CD4-positive, alpha-beta T cell treated with Interleukin-4 for 1 hour (primary cell): ENCODE data around the gene PTP4A2.
"Not testable (repeated sequence)": the region's sequence is repeated elsewhere in the genome, so short reads cannot be mapped to it uniquely, and the experiment has no call there.

Experiments
- DNase-seq, 2 donors: peaks; one replicate each; pipeline ENCODE4 v3.0.0-alpha.2; 2020 to 2022

PTP4A2 gene

GRCh38 chr1:31923901-31924535, 14.2 kb downstream of the PTP4A2 start:
- no peak for DNase-seq

GRCh38 chr1:31920956-31921355, 17.2 kb downstream of the PTP4A2 start:
- DNase-seq: no peak

GRCh38 chr1:31919591-31919990, 18.6 kb downstream of the PTP4A2 start:
- DNase-seq: no peak

GRCh38 chr1:31915438-31915837, 22.7 kb downstream of the PTP4A2 start:
- no peak for DNase-seq

GRCh38 chr1:31913968-31914367, 24.2 kb downstream of the PTP4A2 start:
- no peak for DNase-seq

GRCh38 chr1:31912839-31913239, 25.3 kb downstream of the PTP4A2 start:
- DNase-seq: no peak

GRCh38 chr1:31911994-31912780, 26.0 kb downstream of the PTP4A2 start:
- DNase-seq: no peak

GRCh38 chr1:31910933-31911332, 27.2 kb downstream of the PTP4A2 start:
- DNase-seq: no peak

- no peak for DNase-seq
Observed at GRCh38 chr1:31909691-31910090, 28.5 kb downstream of the PTP4A2 start.

- DNase-seq: no peak
Observed at GRCh38 chr1:31906557-31906956, 31.6 kb downstream of the PTP4A2 start.

GRCh38 chr1:31905681-31906080, 32.5 kb downstream of the PTP4A2 start:
- no peak for DNase-seq

GRCh38 chr1:31905093-31905509, 33.1 kb downstream of the PTP4A2 start:
- DNase-seq: no peak

- peak in 1 of 2 donors; percentile 46 for DNase-seq
Observed at GRCh38 chr1:31904339-31905092, 33.7 kb downstream of the PTP4A2 start.

GRCh38 chr1:31902510-31902860, 35.7 kb downstream of the PTP4A2 start:
- no peak for DNase-seq

GRCh38 chr1:31901838-31902509, 36.2 kb downstream of the PTP4A2 start:
- no peak for DNase-seq

- DNase-seq: no peak
Observed at GRCh38 chr1:31900790-31901189, 37.4 kb downstream of the PTP4A2 start.

GRCh38 chr1:31897526-31898100, 40.6 kb downstream of the PTP4A2 start:
- DNase-seq: no peak

- not testable (repeated sequence) for DNase-seq
Observed at GRCh38 chr1:31895474-31896198, 42.5 kb downstream of the PTP4A2 start.

- DNase-seq: no peak
Observed at GRCh38 chr1:31891280-31891679, 46.9 kb downstream of the PTP4A2 start.

- no peak for DNase-seq
Observed at GRCh38 chr1:31888291-31888690, 49.9 kb downstream of the PTP4A2 start.

GRCh38 chr1:31886866-31887265, 51.3 kb downstream of the PTP4A2 start:
- peak in 1 of 2 donors; percentile 20 for DNase-seq

- no peak for DNase-seq
Observed at GRCh38 chr1:31885851-31886250, 52.3 kb downstream of the PTP4A2 start.
